ENCODE data around the gene CYP4F12.

DNA sequence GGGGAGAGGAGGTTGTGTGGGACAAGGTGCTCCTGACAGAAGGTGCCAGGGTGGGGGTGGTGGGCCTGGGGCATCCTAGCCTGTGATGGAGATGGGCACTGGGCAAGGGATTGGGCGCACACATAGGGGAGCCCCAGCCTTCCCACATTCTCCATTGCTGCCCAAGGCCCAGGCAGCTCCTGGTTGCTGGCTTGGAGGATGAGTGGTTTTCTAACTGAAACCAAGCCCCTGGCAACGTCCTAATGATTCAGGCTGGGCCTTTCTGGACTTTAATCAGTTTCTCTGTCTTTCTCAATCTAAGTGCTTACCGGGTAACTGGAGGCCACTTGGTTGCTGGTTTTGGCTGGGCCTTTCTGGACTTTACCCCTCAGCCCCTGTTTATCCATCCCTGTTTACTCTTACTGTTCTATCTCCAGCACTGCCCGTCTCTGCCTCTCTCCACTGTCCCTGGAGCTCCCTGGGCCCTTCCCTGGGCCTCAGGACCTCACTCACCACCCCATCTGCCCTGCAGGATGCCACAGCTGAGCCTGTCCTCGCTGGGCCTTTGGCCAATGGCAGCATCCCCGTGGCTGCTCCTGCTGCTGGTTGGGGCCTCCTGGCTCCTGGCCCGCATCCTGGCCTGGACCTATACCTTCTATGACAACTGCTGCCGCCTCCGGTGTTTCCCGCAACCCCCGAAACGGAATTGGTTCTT, 31.8 kb upstream of the CYP4F12 start:
- TF ChIP-seq, protein P1, sequence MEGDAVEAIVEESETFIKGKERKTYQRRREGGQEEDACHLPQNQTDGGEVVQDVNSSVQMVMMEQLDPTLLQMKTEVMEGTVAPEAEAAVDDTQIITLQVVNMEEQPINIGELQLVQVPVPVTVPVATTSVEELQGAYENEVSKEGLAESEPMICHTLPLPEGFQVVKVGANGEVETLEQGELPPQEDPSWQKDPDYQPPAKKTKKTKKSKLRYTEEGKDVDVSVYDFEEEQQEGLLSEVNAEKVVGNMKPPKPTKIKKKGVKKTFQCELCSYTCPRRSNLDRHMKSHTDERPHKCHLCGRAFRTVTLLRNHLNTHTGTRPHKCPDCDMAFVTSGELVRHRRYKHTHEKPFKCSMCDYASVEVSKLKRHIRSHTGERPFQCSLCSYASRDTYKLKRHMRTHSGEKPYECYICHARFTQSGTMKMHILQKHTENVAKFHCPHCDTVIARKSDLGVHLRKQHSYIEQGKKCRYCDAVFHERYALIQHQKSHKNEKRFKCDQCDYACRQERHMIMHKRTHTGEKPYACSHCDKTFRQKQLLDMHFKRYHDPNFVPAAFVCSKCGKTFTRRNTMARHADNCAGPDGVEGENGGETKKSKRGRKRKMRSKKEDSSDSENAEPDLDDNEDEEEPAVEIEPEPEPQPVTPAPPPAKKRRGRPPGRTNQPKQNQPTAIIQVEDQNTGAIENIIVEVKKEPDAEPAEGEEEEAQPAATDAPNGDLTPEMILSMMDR (IDR thresholded peaks at IDR 0.05), result no peak
- no peak for TF ChIP-seq POLR2A (IDR thresholded peaks at IDR 0.05)
